ENCODE data around the gene MRPL37. TPM values are rescaled to one million over a fixed set of nuclear protein-coding genes. Genes with fewer than 3 reads are reported as not detected.
A peak's percentile ranks its signal among the peaks of the same experiment; 100 is the strongest.

The MRPL37 gene
- total and polyA plus RNA-seq, 2 of the 4 experiments (the other 2 are of a cell fraction), result 42.8 to 132 TPM

GRCh38 chr1:54172614-54173599, 27.1 kb upstream of the MRPL37 start:
- Histone ChIP-seq H3K14ac (replicated peaks; ENCODE audit: low read depth, low read length) (peak overlapping the region; percentile 19), H2BK5ac (ENCODE audit: low read depth, low read length, poor library complexity, severe bottlenecking) (no peak overlapping the region), H2BK15ac (ENCODE audit: low read depth, low read length) (no peak overlapping the region), H3K4ac (ENCODE audit: low read depth, low read length) (no peak overlapping the region), H3K79me1 (ENCODE audit: low read depth in 1 of 2, low read length in 2 of 2) (no peaks in the 10 kb centered on the region), H3K4me2 (ENCODE audit: low read depth, low read length) (no peak overlapping the region), H3K9ac (ENCODE audit: low read depth, low read length) (no peak overlapping the region), H2BK120ac (ENCODE audit: low read depth, low read length) (no peak overlapping the region; the same call in 1 of the 2 replicates), H3K4me3 (ENCODE audit: insufficient read depth, low read depth, low read length) (no peak overlapping the region), H4K8ac (ENCODE audit: low read depth in 2 of 2, low read length in 2 of 2) (peak overlapping the region in 1 of 2 experiments; percentile 36; a peak in 1 of 4 replicates), H3K56ac (ENCODE audit: extremely low read depth, insufficient read depth, low read length) (no peak overlapping the region), H3K23ac (ENCODE audit: low read depth, low read length) (no peak overlapping the region), H2AK5ac (ENCODE audit: low read depth, low read length) (no peak overlapping the region), H4K5ac (ENCODE audit: low read depth, low read length) (no peak overlapping the region), H2AFZ (replicated peaks; ENCODE audit: low read length, poor library complexity) (peak overlapping the region; percentile 81), H3K27me3 (ENCODE audit: control insufficient read depth, insufficient read depth, low read length) (no peaks in the 10 kb centered on the region), H4K91ac (ENCODE audit: insufficient read depth, low read depth, low read length) (no peak overlapping the region), H3K18ac (ENCODE audit: low read depth, low read length) (no peak overlapping the region), H4K20me1 (ENCODE audit: insufficient read depth, low read length) (no peaks in the 10 kb centered on the region), H3K27ac (ENCODE audit: insufficient read depth, low read length) (no peak overlapping the region), H3K36me3 (ENCODE audit: control insufficient read depth, insufficient read depth, low read length) (peaks cover 2% of the 10 kb centered on the region; the same call in 1 of the 2 replicates), H3K9me1 (ENCODE audit: insufficient read depth, low read length) (no peaks in the 10 kb centered on the region), H3K9me3 (ENCODE audit: control insufficient read depth, insufficient read depth, low read length) (no peaks in the 10 kb centered on the region), H2AK9ac (replicated peaks; ENCODE audit: low read depth, low read length, poor library complexity) (no peak overlapping the region), H2BK20ac (ENCODE audit: low read depth, low read length) (no peak overlapping the region), H3K4me1 (ENCODE audit: control insufficient read depth, insufficient read depth, low read length) (0 out of 2 replicates have a peak, but pooled peaks cover 2% of the 10 kb centered on the region)
- TF ChIP-seq USF2 (IDR thresholded peaks at IDR 0.05; ENCODE audit: low read depth, low read length) (no peak), CTCF (conservative IDR thresholded peaks at IDR 0.05; ENCODE audit: low read depth, low read length) (no peak), ELK1 (IDR thresholded peaks at IDR 0.05; ENCODE audit: borderline replicate concordance, low read depth, low read length) (no peak), FOS (IDR thresholded peaks at IDR 0.05; ENCODE audit: low read depth, low read length) (no peak), RAD21 (IDR thresholded peaks at IDR 0.05; ENCODE audit: low read length) (no peak), BHLHE40 (IDR thresholded peaks at IDR 0.05; ENCODE audit: low read depth, low read length) (no peak), MAZ (IDR thresholded peaks at IDR 0.05; ENCODE audit: borderline replicate concordance, low read depth, low read length) (no peak), SMC3 (IDR thresholded peaks at IDR 0.05; ENCODE audit: low read depth, low read length) (no peak), CEBPB (IDR thresholded peaks at IDR 0.05; ENCODE audit: low read depth, low read length) (no peak), CHD1 (IDR thresholded peaks at IDR 0.05; ENCODE audit: low read depth, low read length) (no peak), RFX5 (IDR thresholded peaks at IDR 0.05; ENCODE audit: low read depth, low read length) (no peak), RCOR1 (IDR thresholded peaks at IDR 0.05; ENCODE audit: insufficient replicate concordance, low read length) (no peak), POLR2A (IDR thresholded peaks at IDR 0.05; ENCODE audit: low read depth, low read length) (no peak)
- ChIA-PET POLR2A (ENCODE audit: unreplicated experiment) (no interaction called here), CTCF (interaction anchor here (1.1 kb wide), 1 partner anchor 54 kb away, joined by 3 read pairs; no protein-coding TSS in a partner anchor)
- intact Hi-C loops (cut with micrococcal nuclease), result no loop called here
- dilution Hi-C loops (cut with HindIII; ENCODE audit: low sequenced_read_pairs, unreplicated experiment), result no loop called here
- ATAC-seq (ENCODE audit: low read depth) (peak; percentile 60), DNase-seq (peak; percentile 45)
- 90% methylated on average over 2 of the region's 10 CpGs; no CpG with 5 or more reads in 1 of the 2 experiments for WGBS, 2 experiments (ENCODE audit: extremely low coverage in 2 of 2, insufficient read length in 1 of 2)
- in situ Hi-C loops (cut with MboI; ENCODE audit: low sequenced_read_pairs), result no loop called here
- BruUV-seq (replicated peaks), result no TSS peak

All from IMR-90 (cell line).